Astrocyte of the spinal cord (primary cell): Measurements from ENCODE around the gene PAPPA2.

Experiments used
- DNase-seq: peaks from one replicate; pipeline ENCODE4 v3.0.0; 2011; ENCODE audit warnings: low read depth, low spot score
- H3K4me3 ChIP-seq: 2 replicates; pipeline ENCODE4 v1.5.1; 2011; ENCODE audit warnings: low read depth, mild to moderate bottlenecking, low read length, moderate library complexity
- in situ Hi-C: cut with HindIII; loops from 2 replicates; pipeline ENCODE4 v1.10.0; 2017; ENCODE audit warnings: low sequenced_read_pairs
- TF ChIP-seq, protein P1 (sequence below): IDR thresholded peaks from 2 replicates; pipeline ENCODE4 v1.5.1; 2012; ENCODE audit warnings: low read depth, mild to moderate bottlenecking, low read length, inconsistent platforms

Gene PAPPA2

DNA sequence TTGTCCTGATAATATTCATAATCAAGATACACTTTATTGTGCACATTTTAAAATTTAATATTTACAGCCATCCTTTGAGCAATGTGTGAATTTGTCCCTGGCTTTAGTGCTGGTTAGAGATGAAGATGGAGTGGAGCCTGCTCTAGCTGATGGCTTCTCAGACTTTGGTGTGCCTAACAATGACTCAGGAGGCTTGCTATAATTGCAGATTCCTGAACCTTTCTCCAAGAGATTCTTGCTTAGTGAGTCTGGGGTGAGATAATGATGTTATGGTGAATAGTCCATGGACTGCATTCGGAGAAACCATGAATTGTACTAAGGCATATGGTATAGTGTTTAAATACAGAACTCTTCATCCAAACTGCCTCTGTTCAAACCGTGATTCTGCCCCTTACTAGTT is 307.1 kb downstream of the PAPPA2 start:
- no peak for DNase-seq
- TF ChIP-seq, protein P1, sequence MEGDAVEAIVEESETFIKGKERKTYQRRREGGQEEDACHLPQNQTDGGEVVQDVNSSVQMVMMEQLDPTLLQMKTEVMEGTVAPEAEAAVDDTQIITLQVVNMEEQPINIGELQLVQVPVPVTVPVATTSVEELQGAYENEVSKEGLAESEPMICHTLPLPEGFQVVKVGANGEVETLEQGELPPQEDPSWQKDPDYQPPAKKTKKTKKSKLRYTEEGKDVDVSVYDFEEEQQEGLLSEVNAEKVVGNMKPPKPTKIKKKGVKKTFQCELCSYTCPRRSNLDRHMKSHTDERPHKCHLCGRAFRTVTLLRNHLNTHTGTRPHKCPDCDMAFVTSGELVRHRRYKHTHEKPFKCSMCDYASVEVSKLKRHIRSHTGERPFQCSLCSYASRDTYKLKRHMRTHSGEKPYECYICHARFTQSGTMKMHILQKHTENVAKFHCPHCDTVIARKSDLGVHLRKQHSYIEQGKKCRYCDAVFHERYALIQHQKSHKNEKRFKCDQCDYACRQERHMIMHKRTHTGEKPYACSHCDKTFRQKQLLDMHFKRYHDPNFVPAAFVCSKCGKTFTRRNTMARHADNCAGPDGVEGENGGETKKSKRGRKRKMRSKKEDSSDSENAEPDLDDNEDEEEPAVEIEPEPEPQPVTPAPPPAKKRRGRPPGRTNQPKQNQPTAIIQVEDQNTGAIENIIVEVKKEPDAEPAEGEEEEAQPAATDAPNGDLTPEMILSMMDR, result no peak
- no peak overlapping the region for H3K4me3 ChIP-seq
- in situ Hi-C loops, result no loop called here

DNA sequence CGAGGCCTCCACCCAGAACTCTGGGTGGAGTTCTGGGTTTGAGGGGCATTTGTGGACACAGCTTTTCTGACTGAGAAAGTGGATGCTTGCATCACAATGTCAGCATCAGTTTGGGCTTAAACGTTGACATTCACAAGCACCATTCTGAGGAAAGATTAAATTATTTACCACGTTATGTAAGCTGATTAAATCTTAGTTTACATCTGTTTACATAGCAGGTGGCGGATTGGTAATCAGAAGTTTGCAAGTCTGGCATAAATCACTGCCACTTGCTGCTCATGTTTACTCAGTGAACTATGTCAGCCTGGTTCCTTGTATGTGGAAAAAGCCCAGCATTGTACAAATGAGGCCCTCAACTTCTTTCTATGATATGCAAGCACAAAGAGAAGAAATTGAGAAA is 310.1 kb downstream of the PAPPA2 start:
- no peak for DNase-seq
- in situ Hi-C loops, result no loop called here
- TF ChIP-seq, protein P1, result no peak
- no peak overlapping the region for H3K4me3 ChIP-seq

DNA sequence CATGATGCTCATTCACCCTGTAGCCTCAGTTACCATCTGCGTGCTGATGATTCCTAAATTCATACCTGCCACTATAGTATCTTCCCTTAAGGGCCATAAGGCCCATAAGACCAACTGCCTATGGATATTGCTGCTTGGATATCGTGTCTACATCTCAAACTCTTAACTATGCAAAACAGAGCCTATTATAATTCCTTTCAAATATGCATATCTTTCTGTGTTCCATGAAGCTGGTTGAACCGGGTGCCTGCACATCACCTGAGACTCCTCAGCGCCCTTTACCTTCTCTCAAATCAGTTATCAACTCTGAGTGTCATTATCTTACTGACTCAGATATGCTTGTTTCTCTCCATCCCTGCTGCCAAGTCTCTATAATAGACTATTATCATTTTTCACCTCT is 311.2 kb downstream of the PAPPA2 start:
- in situ Hi-C loops, result no loop called here
- no peak for DNase-seq
- H3K4me3 ChIP-seq, result no peak overlapping the region
- TF ChIP-seq, protein P1, result no peak

DNA sequence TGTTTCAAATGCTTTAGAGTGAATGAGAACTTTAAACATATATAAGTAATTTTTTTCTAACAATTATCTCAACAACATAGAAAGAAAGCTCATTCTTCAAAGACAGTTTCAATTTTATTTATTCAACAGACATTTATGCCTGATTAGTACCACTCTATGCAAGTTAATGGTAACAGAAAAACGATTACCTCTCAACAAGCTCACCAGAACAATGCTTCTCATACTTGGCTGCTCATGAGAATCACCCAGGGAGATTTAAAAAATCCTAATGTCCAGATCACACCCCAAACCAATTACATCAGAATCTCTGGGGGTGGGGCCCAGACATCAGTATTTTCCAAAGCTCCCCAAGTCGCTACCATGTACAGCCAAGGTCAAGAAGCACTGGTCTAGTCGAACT is 312.4 kb downstream of the PAPPA2 start:
- H3K4me3 ChIP-seq, result no peak overlapping the region
- in situ Hi-C loops, result no loop called here
- TF ChIP-seq, protein P1, result no peak
- no peak for DNase-seq

DNA sequence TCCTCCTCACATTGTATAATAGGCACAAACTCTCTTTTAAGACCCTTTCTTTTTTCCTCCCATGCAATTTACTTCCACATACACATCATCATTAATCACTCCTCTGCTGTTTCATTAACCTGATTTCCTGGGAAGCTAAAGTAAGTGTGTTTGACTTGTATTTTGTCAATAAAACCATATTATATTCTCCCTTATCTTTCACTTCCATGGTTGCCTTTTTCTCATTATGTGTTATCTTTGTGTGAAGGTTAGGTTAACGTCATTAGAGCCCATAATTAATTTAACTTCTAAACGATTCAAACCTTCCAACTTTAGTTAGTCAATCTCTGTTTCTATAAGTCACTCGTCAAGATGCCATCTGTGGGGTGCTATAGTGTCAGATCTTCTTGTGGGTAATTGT is 313.0 kb downstream of the PAPPA2 start:
- no peak overlapping the region for H3K4me3 ChIP-seq
- in situ Hi-C loops, result no loop called here
- TF ChIP-seq, protein P1, result no peak
- no peak for DNase-seq

DNA sequence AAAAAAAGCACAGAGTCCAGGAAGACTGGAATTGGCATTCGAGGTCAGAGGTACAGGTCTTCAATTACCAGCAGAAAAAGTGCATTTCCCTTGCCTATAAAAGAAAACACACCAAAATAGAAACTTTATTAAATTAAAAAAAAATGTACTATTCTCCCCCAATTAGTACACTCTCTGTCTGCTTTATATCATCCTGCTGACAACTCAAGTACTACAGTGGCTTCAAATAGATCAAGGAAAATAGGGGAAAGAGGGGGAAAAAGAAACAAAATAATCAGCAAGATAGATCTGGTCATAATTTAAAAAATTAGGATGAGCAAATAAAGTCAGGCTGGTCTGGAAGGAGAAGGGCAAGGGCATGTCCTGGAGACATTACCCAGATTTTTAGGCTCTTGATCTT is 315.1 kb downstream of the PAPPA2 start:
- TF ChIP-seq, protein P1, result no peak
- in situ Hi-C loops, result no loop called here
- no peak for DNase-seq
- no peak overlapping the region for H3K4me3 ChIP-seq

DNA sequence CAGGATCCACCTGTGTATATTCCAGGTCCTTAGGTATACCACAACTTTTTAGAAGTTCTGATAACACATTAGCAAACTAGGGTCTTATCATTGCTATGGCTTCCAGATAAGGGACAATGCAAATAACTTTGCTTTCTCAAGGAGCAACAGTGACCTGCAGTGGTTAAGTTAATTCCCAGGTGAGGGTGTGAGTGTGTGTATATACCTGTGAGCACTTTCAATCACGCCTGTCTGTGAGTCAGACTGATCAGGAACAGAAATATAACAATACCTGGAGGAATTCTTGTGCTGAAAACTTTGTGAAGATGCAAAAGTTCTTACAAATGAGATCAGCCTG is 317.0 kb downstream of the PAPPA2 start:
- TF ChIP-seq, protein P1, result no peak
- in situ Hi-C loops, result no loop called here
- no peak overlapping the region for H3K4me3 ChIP-seq
- no peak for DNase-seq
